BLaER1 (cell line): ENCODE data around the gene GPRC5C.

Experiments used
- H3K27ac ChIP-seq: shearing (Covaris generic); formaldehyde crosslinking; 2 replicates; pipeline ENCODE4 v1.8.1; 2022
- H3K27me3 ChIP-seq: shearing (Covaris generic); formaldehyde crosslinking; 2 replicates; pipeline ENCODE4 v1.8.1; 2022
- H3K36me3 ChIP-seq: shearing (Covaris generic); formaldehyde crosslinking; 2 replicates; pipeline ENCODE4 v1.8.1; 2022
- H3K4me1 ChIP-seq: shearing (Covaris generic); formaldehyde crosslinking; 2 replicates; pipeline ENCODE4 v1.8.1; 2022
- H3K4me2 ChIP-seq: shearing (Covaris generic); formaldehyde crosslinking; 2 replicates; pipeline ENCODE4 v1.8.1; 2022
- H3K4me3 ChIP-seq: shearing (Covaris generic); formaldehyde crosslinking; 2 replicates; pipeline ENCODE4 v1.8.1; 2022
- H3K9ac ChIP-seq: shearing (Covaris generic); formaldehyde crosslinking; 2 replicates; pipeline ENCODE4 v1.8.1; 2022
- H3K9me3 ChIP-seq: shearing (Covaris generic); formaldehyde crosslinking; 2 replicates; pipeline ENCODE4 v1.8.1; 2022
- H4K20me1 ChIP-seq: shearing (Covaris generic); formaldehyde crosslinking; 2 replicates; pipeline ENCODE4 v1.8.1; 2022
- Cebpa-rat ChIP-seq: shearing (Covaris generic); IDR thresholded peaks from 2 replicates; pipeline ENCODE4 v1.8.1; 2022

The GPRC5C gene

DNA sequence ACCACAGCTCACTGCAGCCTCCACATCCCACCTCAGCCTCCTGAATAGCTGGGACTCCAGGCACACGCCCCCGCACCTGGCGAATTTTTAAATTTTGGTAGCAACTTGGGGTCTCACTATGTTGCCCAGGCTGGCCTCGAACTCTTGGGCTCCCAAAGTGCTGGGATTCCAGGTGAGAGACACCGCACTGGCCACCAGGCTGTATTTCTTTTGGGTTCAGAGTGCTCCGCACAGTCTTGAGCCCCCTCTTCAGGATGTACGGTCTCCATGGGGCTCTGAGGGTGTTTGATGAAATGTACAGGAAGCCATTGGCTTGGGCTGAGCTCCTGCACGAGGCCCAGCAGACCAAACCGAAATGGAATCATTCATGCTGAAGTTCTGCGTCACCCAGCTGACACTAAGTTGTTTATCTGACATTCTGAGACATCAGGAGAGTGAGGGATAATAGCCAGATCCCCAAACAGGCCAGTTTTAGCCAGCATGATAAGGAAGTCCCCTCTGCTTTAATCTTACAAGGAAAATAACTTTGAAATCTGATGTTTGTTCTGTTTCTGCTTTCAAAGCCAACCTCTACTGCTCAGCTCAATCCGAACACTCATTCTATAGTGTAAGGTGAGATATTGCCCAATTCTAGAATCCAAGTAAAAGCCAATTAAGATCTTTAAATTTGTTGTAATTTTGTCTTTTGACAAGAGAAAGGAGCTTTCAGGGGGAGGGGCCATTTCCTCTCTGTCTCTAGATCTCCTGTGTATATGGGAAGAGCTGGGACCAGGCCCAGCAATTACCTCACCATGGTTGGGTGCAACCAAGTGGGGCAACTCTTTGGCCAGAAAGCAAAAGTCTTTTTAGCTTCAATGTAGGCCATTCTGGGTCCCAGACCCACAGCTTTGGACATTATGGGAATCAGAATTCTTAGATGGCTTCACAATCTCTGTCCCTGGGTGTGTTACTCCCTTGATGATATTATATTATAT, 40.9 kb upstream of the GPRC5C start:
- Histone ChIP-seq H4K20me1 (no peaks in the 10 kb centered on the region), H3K4me3 (no peak overlapping the region), H3K4me2 (peak overlapping the region; percentile 52), H3K4me1 (peaks cover 46% of the 10 kb centered on the region), H3K9ac (no peak overlapping the region), H3K27ac (no peak overlapping the region), H3K27me3 (no peaks in the 10 kb centered on the region), H3K36me3 (no peaks in the 10 kb centered on the region), H3K9me3 (peaks cover 7% of the 10 kb centered on the region)
- no peak for TF ChIP-seq Cebpa-rat

DNA sequence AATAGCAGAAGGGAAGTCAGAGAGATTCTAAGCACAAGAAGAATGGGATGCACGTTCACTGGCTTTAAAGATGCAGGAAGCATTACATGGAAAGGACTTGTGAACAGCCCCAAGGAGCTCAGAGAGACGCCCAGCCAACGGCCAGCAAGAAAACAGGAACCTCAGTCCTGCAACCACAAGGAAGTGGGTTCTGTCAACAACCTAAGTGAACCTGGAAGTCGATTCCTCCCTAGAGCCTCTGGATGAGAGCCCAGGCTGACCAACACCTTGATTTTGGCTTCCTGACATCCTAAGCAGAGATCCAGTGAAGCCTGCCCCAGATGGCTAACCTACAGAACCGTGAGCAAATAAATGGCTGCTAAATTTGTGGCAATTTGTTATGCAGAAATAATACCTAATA, 40.1 kb upstream of the GPRC5C start:
- Histone ChIP-seq H3K27me3 (no peaks in the 10 kb centered on the region), H3K9me3 (peaks cover 7% of the 10 kb centered on the region), H3K4me3 (no peak overlapping the region), H3K4me2 (peak overlapping the region; percentile 52), H3K27ac (no peak overlapping the region), H3K9ac (no peak overlapping the region), H3K36me3 (no peaks in the 10 kb centered on the region), H3K4me1 (peaks cover 46% of the 10 kb centered on the region), H4K20me1 (no peaks in the 10 kb centered on the region)
- TF ChIP-seq Cebpa-rat = no peak

DNA sequence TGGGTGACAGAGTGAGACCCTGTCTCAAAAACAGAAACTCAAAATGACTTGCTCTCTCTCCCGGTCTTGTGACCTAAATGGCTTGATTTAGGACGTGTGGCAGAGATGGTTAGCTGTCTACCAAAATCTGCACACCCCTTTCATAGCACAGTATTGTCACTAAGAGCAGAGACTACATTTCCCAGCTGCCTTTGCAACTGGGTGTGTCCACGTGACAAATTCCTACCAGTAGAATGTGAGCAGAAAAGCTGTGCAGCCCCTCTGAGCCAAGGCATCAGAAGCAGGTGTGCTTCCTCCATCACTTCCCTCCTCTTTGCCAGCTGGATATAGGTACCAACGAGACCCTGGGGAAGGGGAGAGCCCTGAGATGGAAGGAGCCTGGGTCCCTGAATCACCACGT, 39.0 kb upstream of the GPRC5C start:
- Histone ChIP-seq H3K4me2 (peak overlapping the region; percentile 74), H4K20me1 (no peaks in the 10 kb centered on the region), H3K27ac (no peak overlapping the region), H3K27me3 (no peaks in the 10 kb centered on the region), H3K4me3 (no peak overlapping the region), H3K36me3 (no peaks in the 10 kb centered on the region), H3K4me1 (peaks cover 46% of the 10 kb centered on the region), H3K9me3 (peaks cover 7% of the 10 kb centered on the region), H3K9ac (no peak overlapping the region)
- no peak for TF ChIP-seq Cebpa-rat

DNA sequence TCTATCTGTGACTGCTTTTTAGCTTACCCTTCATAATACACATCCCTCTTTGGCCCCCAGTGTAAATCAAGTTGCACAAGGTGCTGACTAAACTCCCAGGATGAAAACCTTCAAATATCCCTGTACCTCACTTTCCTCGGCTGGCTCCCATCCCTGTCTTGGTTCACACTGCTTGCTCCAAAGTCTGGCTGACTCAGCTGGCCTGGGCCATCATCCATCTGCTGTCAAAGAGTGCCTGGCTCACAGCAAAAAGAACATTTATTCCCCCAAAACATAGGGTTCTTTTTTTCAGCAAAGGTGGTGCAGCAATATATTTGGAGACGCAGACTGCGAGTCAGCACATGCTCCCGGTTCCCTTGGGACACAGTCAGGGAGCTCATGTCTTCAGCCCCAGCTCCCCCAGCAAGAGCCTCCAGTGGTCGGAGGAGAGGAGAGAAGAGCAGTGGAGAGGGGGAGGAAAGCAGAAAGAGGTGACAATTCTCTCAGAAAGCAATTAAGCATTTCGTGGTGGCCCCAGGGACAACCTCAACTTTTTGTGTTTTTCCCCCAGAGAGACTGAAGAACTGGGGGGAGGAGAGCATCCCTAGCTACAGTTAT, 38.4 kb upstream of the GPRC5C start:
- Histone ChIP-seq H3K27ac (no peak overlapping the region), H3K9ac (no peak overlapping the region), H3K9me3 (peaks cover 7% of the 10 kb centered on the region), H3K4me1 (peaks cover 46% of the 10 kb centered on the region), H3K4me2 (peak overlapping the region; percentile 74), H3K36me3 (no peaks in the 10 kb centered on the region), H3K4me3 (no peak overlapping the region), H3K27me3 (no peaks in the 10 kb centered on the region), H4K20me1 (no peaks in the 10 kb centered on the region)
- no peak for TF ChIP-seq Cebpa-rat

DNA sequence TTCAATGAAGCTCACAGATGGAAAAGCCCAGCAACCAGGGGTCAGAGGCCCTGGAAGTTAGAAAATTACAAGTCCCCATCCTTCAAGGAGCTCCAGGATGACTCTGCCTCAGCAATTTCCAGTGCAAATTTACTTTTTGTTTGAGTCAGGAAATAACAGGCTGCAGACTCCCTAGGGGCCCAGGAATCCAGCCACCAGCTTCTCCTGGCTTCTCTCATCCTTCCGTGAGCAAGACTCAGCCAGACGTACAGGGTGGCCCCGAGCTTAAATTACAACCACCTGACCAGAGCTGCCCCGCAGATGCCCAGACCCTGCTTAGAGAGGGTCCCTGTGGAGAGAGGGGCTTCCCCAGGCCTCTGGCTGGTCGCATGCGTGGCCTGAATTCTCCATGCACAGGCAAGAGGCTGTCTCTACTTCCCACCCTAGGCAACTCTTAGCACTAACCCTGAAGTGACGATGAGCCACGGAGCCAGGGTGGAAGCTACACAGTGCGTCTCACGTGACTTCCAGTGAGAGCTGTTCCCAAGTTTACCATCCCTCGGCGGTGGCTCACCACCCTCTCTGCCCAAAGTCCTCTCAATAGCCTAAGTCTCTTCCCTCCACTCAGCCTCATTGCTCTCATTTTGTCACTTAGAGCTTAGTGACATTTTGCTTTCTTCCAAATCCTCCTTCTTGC, 37.5 kb upstream of the GPRC5C start:
- no peak for TF ChIP-seq Cebpa-rat
- Histone ChIP-seq H3K27me3 (no peaks in the 10 kb centered on the region), H3K4me3 (no peak overlapping the region), H3K27ac (no peak overlapping the region), H3K4me2 (peak overlapping the region; percentile 74), H3K36me3 (no peaks in the 10 kb centered on the region), H3K9me3 (peaks cover 7% of the 10 kb centered on the region), H3K9ac (no peak overlapping the region), H3K4me1 (peaks cover 46% of the 10 kb centered on the region), H4K20me1 (no peaks in the 10 kb centered on the region)

DNA sequence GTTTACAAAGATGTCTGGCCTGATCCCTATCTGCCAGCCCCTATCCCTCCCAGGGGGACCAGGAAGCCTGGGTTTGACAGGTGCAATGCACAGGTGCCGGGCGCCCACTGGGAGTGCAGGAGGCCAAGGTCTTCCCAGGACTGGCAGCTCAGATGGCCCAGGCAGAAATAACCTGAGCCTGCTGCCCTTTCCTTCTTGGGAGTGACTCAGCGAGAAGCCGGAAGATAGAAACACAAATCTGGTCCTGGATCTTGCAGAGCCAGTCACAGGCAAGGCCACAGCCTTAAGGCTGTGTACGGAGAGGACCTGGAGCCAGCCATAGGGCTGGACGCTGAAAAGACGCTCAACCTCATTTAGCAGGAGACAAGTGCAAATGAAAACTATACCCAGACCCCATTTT, 36.9 kb upstream of the GPRC5C start:
- Histone ChIP-seq H3K4me3 (no peak overlapping the region), H3K4me2 (no peak overlapping the region), H3K9me3 (peaks cover 7% of the 10 kb centered on the region), H3K27me3 (no peaks in the 10 kb centered on the region), H3K27ac (no peak overlapping the region), H3K36me3 (no peaks in the 10 kb centered on the region), H3K4me1 (peaks cover 46% of the 10 kb centered on the region), H4K20me1 (no peaks in the 10 kb centered on the region), H3K9ac (no peak overlapping the region)
- TF ChIP-seq Cebpa-rat = no peak

DNA sequence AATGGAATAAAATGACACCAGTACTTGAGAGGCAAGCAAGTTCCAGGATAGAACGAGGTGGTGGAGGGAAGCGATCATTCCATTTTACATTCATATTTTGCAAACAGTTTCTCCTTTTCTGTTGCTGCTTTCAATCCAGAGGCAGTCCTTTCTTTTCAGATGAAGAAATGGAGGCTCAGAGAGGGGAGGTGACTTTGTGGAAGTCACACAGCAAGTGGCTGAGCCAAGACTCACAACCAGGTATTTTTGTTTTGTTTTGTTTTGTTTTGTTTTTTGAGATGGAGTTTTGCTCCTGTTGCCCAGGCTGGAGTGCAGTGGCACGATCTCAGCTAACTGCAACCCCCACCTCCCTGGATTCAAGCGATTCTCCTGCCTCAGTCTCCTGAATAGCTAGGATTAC, 35.3 kb upstream of the GPRC5C start:
- TF ChIP-seq Cebpa-rat = no peak
- no peak overlapping the region for H3K27ac ChIP-seq
- peaks cover 35% of the 10 kb centered on the region for H3K4me1 ChIP-seq
- no peak overlapping the region for H3K9ac ChIP-seq
- H3K27me3 ChIP-seq = no peaks in the 10 kb centered on the region
- no peak overlapping the region for H3K4me2 ChIP-seq
- no peaks in the 10 kb centered on the region for H3K36me3 ChIP-seq
- H3K9me3 ChIP-seq = peaks cover 7% of the 10 kb centered on the region
- H3K4me3 ChIP-seq = no peak overlapping the region
- no peaks in the 10 kb centered on the region for H4K20me1 ChIP-seq

DNA sequence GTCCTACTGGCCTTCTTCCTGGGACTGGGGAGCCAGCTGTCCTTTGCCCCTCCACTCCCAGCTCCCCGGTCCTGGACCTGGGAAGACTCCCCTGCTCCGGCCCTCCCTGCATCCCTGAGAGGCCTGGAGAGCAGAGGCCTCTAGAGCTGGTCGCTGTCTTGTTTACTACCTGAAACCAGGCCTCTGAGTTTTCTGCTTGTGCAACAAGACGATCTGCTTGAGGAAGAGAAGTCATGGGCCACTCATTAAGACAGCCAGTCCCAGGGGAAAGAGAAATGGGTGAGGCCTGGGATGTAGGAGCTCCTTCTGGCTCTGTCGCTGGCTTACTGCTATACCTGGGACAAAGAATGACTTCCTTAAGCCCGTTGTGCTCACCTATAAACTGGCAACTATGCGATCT, 29.8 kb upstream of the GPRC5C start:
- Histone ChIP-seq H3K4me3 (no peak overlapping the region), H4K20me1 (no peaks in the 10 kb centered on the region), H3K9ac (no peak overlapping the region), H3K36me3 (no peaks in the 10 kb centered on the region), H3K27me3 (no peaks in the 10 kb centered on the region), H3K27ac (no peak overlapping the region), H3K9me3 (no peaks in the 10 kb centered on the region), H3K4me2 (no peak overlapping the region), H3K4me1 (no peaks in the 10 kb centered on the region; the same call in 1 of the 2 replicates)
- TF ChIP-seq Cebpa-rat = no peak

DNA sequence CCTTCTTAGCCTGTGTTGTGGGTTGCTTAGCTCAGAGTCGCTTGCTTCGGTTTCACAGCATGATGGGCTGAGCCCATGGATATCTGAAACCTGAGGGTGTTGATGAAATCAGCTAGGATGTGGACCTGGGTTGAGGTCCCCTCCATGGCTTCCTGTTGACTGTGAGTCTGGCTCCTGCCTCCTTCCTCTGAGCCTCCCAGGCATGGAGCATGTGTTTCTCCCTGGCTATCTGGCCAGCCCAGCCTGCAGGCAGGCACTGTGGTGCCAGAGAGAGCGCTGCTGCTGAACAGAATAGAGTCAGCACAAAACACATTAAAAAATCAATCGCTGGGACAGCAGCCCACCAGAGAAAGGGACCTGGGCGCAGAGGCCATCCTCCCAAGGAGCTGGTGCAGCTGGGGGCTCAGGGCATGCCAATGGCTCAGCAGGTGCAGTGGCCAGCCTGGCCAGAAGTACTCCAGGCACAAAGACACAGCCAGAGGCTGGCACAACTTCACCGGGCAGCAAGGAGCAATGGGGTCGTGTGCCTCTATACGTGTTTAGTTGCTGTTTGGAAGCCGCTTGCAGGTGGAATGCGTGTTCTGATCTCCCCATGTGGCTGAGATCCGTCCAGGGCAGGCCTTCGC, 28.3 kb upstream of the GPRC5C start:
- TF ChIP-seq Cebpa-rat = no peak
- Histone ChIP-seq H3K9me3 (no peaks in the 10 kb centered on the region), H3K9ac (no peak overlapping the region), H3K27me3 (no peaks in the 10 kb centered on the region), H3K27ac (no peak overlapping the region), H3K4me1 (no peaks in the 10 kb centered on the region; the same call in 1 of the 2 replicates), H3K4me2 (peak overlapping the region; percentile 6; the same call in 1 of the 2 replicates), H4K20me1 (no peaks in the 10 kb centered on the region), H3K4me3 (no peak overlapping the region), H3K36me3 (no peaks in the 10 kb centered on the region)
